Measurements from ENCODE around the gene PLCD4.

DNA sequence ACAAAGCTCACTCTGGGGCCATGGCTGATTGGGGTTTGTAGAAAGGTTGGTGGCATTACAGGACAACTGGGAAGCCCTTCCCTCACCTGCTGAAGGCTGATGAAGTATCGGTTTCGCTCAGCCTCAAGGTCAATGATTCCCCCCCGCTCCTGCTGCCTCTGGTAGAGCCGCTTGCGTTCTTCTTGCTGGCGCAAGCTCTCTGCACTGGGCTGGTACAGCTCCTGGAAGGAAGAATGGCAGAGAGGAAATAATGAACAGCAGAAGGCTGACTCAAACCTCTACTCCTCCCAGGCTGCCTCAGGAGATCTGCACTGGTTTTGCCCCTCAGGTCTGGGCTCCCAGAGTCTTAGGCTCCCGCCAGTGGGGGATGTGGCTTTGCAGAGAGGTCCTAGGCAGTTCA lies 57.0 kb downstream of the PLCD4 start:
- TF ChIP-seq, protein P1, sequence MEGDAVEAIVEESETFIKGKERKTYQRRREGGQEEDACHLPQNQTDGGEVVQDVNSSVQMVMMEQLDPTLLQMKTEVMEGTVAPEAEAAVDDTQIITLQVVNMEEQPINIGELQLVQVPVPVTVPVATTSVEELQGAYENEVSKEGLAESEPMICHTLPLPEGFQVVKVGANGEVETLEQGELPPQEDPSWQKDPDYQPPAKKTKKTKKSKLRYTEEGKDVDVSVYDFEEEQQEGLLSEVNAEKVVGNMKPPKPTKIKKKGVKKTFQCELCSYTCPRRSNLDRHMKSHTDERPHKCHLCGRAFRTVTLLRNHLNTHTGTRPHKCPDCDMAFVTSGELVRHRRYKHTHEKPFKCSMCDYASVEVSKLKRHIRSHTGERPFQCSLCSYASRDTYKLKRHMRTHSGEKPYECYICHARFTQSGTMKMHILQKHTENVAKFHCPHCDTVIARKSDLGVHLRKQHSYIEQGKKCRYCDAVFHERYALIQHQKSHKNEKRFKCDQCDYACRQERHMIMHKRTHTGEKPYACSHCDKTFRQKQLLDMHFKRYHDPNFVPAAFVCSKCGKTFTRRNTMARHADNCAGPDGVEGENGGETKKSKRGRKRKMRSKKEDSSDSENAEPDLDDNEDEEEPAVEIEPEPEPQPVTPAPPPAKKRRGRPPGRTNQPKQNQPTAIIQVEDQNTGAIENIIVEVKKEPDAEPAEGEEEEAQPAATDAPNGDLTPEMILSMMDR (IDR thresholded peaks at IDR 0.05; ENCODE audit: low read depth, low read length, missing input control): no peak
- no peak for TF ChIP-seq TAF1 (conservative IDR thresholded peaks at IDR 0.05)
- TF ChIP-seq, protein P2, sequence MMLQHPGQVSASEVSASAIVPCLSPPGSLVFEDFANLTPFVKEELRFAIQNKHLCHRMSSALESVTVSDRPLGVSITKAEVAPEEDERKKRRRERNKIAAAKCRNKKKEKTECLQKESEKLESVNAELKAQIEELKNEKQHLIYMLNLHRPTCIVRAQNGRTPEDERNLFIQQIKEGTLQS (IDR thresholded peaks at IDR 0.05): no peak
- no peak for TF ChIP-seq GABPA (IDR thresholded peaks at IDR 0.05 in 1 of 2, conservative IDR thresholded peaks at IDR 0.05 in 1 of 2)
- no peak for TF ChIP-seq ZBTB33 (IDR thresholded peaks at IDR 0.05)
- no peak for TF ChIP-seq YY1 (IDR thresholded peaks at IDR 0.05)
- no peak for TF ChIP-seq JUND (IDR thresholded peaks at IDR 0.05)
- TF ChIP-seq, protein P3, sequence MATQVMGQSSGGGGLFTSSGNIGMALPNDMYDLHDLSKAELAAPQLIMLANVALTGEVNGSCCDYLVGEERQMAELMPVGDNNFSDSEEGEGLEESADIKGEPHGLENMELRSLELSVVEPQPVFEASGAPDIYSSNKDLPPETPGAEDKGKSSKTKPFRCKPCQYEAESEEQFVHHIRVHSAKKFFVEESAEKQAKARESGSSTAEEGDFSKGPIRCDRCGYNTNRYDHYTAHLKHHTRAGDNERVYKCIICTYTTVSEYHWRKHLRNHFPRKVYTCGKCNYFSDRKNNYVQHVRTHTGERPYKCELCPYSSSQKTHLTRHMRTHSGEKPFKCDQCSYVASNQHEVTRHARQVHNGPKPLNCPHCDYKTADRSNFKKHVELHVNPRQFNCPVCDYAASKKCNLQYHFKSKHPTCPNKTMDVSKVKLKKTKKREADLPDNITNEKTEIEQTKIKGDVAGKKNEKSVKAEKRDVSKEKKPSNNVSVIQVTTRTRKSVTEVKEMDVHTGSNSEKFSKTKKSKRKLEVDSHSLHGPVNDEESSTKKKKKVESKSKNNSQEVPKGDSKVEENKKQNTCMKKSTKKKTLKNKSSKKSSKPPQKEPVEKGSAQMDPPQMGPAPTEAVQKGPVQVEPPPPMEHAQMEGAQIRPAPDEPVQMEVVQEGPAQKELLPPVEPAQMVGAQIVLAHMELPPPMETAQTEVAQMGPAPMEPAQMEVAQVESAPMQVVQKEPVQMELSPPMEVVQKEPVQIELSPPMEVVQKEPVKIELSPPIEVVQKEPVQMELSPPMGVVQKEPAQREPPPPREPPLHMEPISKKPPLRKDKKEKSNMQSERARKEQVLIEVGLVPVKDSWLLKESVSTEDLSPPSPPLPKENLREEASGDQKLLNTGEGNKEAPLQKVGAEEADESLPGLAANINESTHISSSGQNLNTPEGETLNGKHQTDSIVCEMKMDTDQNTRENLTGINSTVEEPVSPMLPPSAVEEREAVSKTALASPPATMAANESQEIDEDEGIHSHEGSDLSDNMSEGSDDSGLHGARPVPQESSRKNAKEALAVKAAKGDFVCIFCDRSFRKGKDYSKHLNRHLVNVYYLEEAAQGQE (IDR thresholded peaks at IDR 0.05): no peak

All from liver (tissue), 3 donors.